OCI-LY7 (cell line): ENCODE data around the gene GPR180.

Experiments
- EZH2phosphoT487 ChIP-seq: fragments of 200-600 bp; sonication (generic); IDR thresholded peaks from 2 replicates; pipeline ENCODE4 v1.6.1; 2018; ENCODE audit warnings: low read depth, borderline replicate concordance, mild to moderate bottlenecking, mixed run types, antibody characterized with exemption, low read length, moderate library complexity, mixed read lengths
- TF ChIP-seq, protein P1 (sequence below): fragments of 200-600 bp; sonication (generic); conservative IDR thresholded peaks from 2 replicates; pipeline ENCODE4 v1.5.1; 2014; ENCODE audit warnings: mild to moderate bottlenecking, antibody characterized with exemption, low read length, moderate library complexity, mixed read lengths

DNA sequence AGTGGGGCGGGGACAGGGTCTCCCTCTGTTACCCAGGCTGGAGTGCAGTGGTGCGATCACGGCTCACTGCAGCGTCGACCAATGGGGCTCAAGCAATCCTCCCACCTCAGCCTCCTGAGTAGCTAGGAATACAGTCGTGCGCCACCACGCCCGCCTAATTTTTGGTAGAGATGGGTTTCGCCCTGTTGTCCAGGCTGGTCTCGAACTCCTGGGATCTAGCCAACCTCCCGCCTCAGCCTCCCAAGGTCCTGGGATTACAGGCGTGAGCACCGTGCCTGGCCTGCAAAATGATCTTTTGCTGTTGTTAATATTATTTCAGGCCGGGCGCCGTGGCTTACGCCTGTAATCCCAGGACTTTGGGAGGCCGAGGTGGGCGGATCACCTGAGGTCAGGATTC lies 5.1 kb upstream of the GPR180 start:
- TF ChIP-seq, protein P1, sequence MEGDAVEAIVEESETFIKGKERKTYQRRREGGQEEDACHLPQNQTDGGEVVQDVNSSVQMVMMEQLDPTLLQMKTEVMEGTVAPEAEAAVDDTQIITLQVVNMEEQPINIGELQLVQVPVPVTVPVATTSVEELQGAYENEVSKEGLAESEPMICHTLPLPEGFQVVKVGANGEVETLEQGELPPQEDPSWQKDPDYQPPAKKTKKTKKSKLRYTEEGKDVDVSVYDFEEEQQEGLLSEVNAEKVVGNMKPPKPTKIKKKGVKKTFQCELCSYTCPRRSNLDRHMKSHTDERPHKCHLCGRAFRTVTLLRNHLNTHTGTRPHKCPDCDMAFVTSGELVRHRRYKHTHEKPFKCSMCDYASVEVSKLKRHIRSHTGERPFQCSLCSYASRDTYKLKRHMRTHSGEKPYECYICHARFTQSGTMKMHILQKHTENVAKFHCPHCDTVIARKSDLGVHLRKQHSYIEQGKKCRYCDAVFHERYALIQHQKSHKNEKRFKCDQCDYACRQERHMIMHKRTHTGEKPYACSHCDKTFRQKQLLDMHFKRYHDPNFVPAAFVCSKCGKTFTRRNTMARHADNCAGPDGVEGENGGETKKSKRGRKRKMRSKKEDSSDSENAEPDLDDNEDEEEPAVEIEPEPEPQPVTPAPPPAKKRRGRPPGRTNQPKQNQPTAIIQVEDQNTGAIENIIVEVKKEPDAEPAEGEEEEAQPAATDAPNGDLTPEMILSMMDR: no peak
- no peak for TF ChIP-seq EZH2phosphoT487
